Heart left ventricle (tissue), 16 donors: ENCODE results near the gene ANO4. TPM values are rescaled to one million over a fixed set of nuclear protein-coding genes. Genes with fewer than 3 reads are reported as not detected.

Experiments used
- ATAC-seq, 4 donors: fragments of 200-7000 bp; cut with Tn5 transposase; one replicate each; pipeline ENCODE4 v1.9.1; 2020 to 2022; ENCODE audit warnings: moderate library complexity in 4 of 4, mild to moderate bottlenecking in 3 of 4, moderate number of reproducible peaks in 1 of 4
- DNase-seq, 5 donors: peaks; one replicate each; pipeline ENCODE4 v3.0.0-alpha.2; 2020
- H3K27ac ChIP-seq, 12 donors: fragments of 200-600 bp; sonication (generic) in 4 of 12; one replicate each; pipeline versions ENCODE4 v1.5.0 to v1.8.0; 2016 to 2022; ENCODE audit warnings: mild to moderate bottlenecking in 2 of 12
- H3K27me3 ChIP-seq, 9 donors: fragments of 200-600 bp; sonication (generic) in 2 of 9; one replicate each; pipeline versions ENCODE4 v1.5.1 to v1.8.0; 2016 to 2022; ENCODE audit warnings: mild to moderate bottlenecking in 3 of 9
- H3K36me3 ChIP-seq, 9 donors: fragments of 200-600 bp; sonication (generic) in 2 of 9; one replicate each; pipeline versions ENCODE4 v1.5.0 to v1.8.0; 2018 to 2022; ENCODE audit warnings: mild to moderate bottlenecking in 2 of 9
- H3K4me1 ChIP-seq, 12 donors: fragments of 200-600 bp; sonication (generic) in 4 of 12; one replicate each; pipeline versions ENCODE4 v1.5.0 to v1.8.0; 2016 to 2022; ENCODE audit warnings: mild to moderate bottlenecking in 3 of 12
- H3K4me3 ChIP-seq, 12 donors: fragments of 200-600 bp; sonication (generic) in 4 of 12; one replicate each; pipeline versions ENCODE4 v1.5.0 to v1.8.0; 2017 to 2022; ENCODE audit warnings: mild to moderate bottlenecking in 9 of 12, moderate library complexity in 4 of 12
- H3K9me3 ChIP-seq, 12 donors: fragments of 200-600 bp; sonication (generic) in 4 of 12; one replicate each; pipeline versions ENCODE4 v1.5.0 to v1.8.0; 2016 to 2022; ENCODE audit warnings: mild to moderate bottlenecking in 1 of 12
- CTCF ChIP-seq, 12 donors: fragments of 200-600 bp; sonication (generic) in 4 of 12; IDR thresholded peaks; one replicate each; pipeline versions ENCODE4 v1.5.0 to v1.8.0; 2018 to 2022; ENCODE audit warnings: antibody characterized with exemption in 12 of 12, mild to moderate bottlenecking in 5 of 12
- POLR2A ChIP-seq, 2 donors: fragments of 450-650 bp; IDR thresholded peaks; one replicate each; pipeline ENCODE4 v1.6.1; 2017; ENCODE audit warnings: antibody characterized with exemption in 2 of 2, mild to moderate bottlenecking in 2 of 2, moderate library complexity in 2 of 2
- WGBS, 4 donors: extraction: QIAGEN DNeasy Blood & Tissue Kit in 2 of 4; methylation state at CpG; one replicate each; pipeline versions ENCODE4 v1.1.5 to v1.1.7; 2013 to 2018; 5-methylcytosine and 5-hydroxymethylcytosine counted together
- intact Hi-C, 10 donors: fragments of 100-400 bp; cut with DNase I; formaldehyde crosslinking; loops; one replicate each; pipeline versions ENCODE4 v1.11.1 to v1.14.2; 2022
- polyA plus RNA-seq, 2 donors: library from polyadenylated mRNA; stranded (reverse); fragments of 200-250 nt; gene quantifications; one replicate each; pipeline ENCODE4 v1.2.3, GENCODE V29; 2013
- total RNA-seq, 9 donors: library from RNA; depleted of rRNA in 2 of 9; stranded (reverse); fragments of >200 nt in 2 of 9; fragmentation: NEBNext Ultra II Directional in 3 of 9; extraction: Animal tissue kit (Norgen Biotek cat#: 25700) in 3 of 9; gene quantifications; one replicate each; pipeline versions ENCODE4 v1.1.0 to v1.2.4, GENCODE V29; 2016 to 2023
- donor health status: ischemic (EF 13 %, LVEDD 7.1; RV severe dilation, severe dysfunction).
- donor health status: healthy with polysubstance abuse.
- donor health status: DM: no; HTN: yes; CAD: no.
- donor health status: DM: no; HTN: no; CAD: no.
- donor health status: ischemic (EF 25% LVEDD 6.9; RV normal size, moderate dysfunction).
- donor health status: ischemic (EF 25% LVEDD 5.7; RV mildly dilated, moderate dysfunction).
- donor health status: healthy.
- donor health status: DM: yes; HTN: yes; CAD: no.
- donor health status: ischemic (EF 35%, LVEDD 5.7; RV mildly dilated, moderate dysfunction).
- donor health status: nonischemic (EF 11% LVEDD 7.7; RV severe dilation, severe dysfunction).
- donor health status: DM: yes; HTN: yes; CAD: no.
- donor health status: PGD.
- donor health status: ischemic (EF 29% LVEDD 5.4; RV normal size, mild dysfunction).
- donor health status: nonischemic (EF 23%, LVEDD 6.1; RV moderate dilation, normal function).

ANO4 gene
- total and polyA plus RNA-seq, 11 donors = 0.05 to 0.50 (median 0.12) TPM; not detected in 6

- Histone ChIP-seq H3K9me3 (no peaks in the 10 kb centered on the region), H3K27ac (no peak overlapping the region), H3K4me3 (no peak overlapping the region), H3K36me3 (no peaks in the 10 kb centered on the region), H3K4me1 (peaks cover 0 to 4% (median 0%) of the 10 kb centered on the region in 12 donors), H3K27me3 (no peaks in the 10 kb centered on the region)
- intact Hi-C loops = no loop called here
- TF ChIP-seq POLR2A (IDR thresholded peaks at IDR 0.05) = no peak
- TF ChIP-seq CTCF (IDR thresholded peaks at IDR 0.05) = no peak
- ATAC-seq = no peak
- WGBS, 4 donors = 88 to 92% (median 89%) methylated on average over 8 of the region's 8 CpGs
- no peak for DNase-seq
These were observed 247.6 kb downstream of the ANO4 start for GRCh38 chr12:101042211-101042610.

- WGBS, 4 donors = 60 to 74% (median 66%) methylated on average over 2 of the region's 2 CpGs
- no peak overlapping the region for H3K4me3 ChIP-seq
These were observed 250.0 kb downstream of the ANO4 start for GRCh38 chr12:101044512-101045059.

GRCh38 chr12:101045486-101046464 is 251.2 kb downstream of the ANO4 start:
- intact Hi-C loops = no loop called here
- no peak for TF ChIP-seq POLR2A (IDR thresholded peaks at IDR 0.05)
- TF ChIP-seq CTCF (IDR thresholded peaks at IDR 0.05) = no peak
- 60 to 71% (median 65%) methylated on average over 7 of the region's 7 CpGs for WGBS, 4 donors

More at GRCh38 chr12:101044512-101045059, 250.0 kb downstream of the ANO4 start:
- H3K27me3 ChIP-seq = no peaks in the 10 kb centered on the region
- peaks cover 0 to 4% (median 0%) of the 10 kb centered on the region in 12 donors for H3K4me1 ChIP-seq
- no peaks in the 10 kb centered on the region for H3K9me3 ChIP-seq
- H3K27ac ChIP-seq = no peak overlapping the region
- DNase-seq = no peak
- no peaks in the 10 kb centered on the region for H3K36me3 ChIP-seq
- intact Hi-C loops = no loop called here
- no peak for ATAC-seq
- TF ChIP-seq CTCF (IDR thresholded peaks at IDR 0.05) (no peak), POLR2A (IDR thresholded peaks at IDR 0.05) (no peak)

GRCh38 chr12:101047652-101048051 is 253.1 kb downstream of the ANO4 start:
- DNase-seq (no peak), ATAC-seq (no peak)
- intact Hi-C loops = no loop called here
- TF ChIP-seq CTCF (IDR thresholded peaks at IDR 0.05) (no peak), POLR2A (IDR thresholded peaks at IDR 0.05) (no peak)
- WGBS, 4 donors = 68 to 73% (median 71%) methylated on average over 1 of the region's 1 CpG
- Histone ChIP-seq H3K9me3 (no peaks in the 10 kb centered on the region), H3K36me3 (no peaks in the 10 kb centered on the region), H3K27me3 (no peaks in the 10 kb centered on the region), H3K4me3 (no peak overlapping the region), H3K27ac (no peak overlapping the region), H3K4me1 (peaks cover 0 to 7% (median 0%) of the 10 kb centered on the region in 12 donors)

More at GRCh38 chr12:101045486-101046464, 251.2 kb downstream of the ANO4 start:
- ATAC-seq (peak in 2 of 4 donors; percentile 39 to 70), DNase-seq (peak in 1 of 5 donors; percentile 29)
- Histone ChIP-seq H3K36me3 (no peaks in the 10 kb centered on the region), H3K27ac (no peak overlapping the region), H3K9me3 (no peaks in the 10 kb centered on the region), H3K27me3 (no peaks in the 10 kb centered on the region), H3K4me1 (peaks cover 0 to 4% (median 0%) of the 10 kb centered on the region in 12 donors), H3K4me3 (no peak overlapping the region)
